ENCODE data around the gene HS3ST2.
"Not testable (repeated sequence)": the region's sequence is repeated elsewhere in the genome, so short reads cannot be mapped to it uniquely, and the experiment has no call there.

Gene HS3ST2

GRCh38 chr16:22806811-22807210 is 7.2 kb upstream of the HS3ST2 start:
- Histone ChIP-seq H3K27ac (no peak overlapping the region), H3K4me3 (no peak overlapping the region)

- Histone ChIP-seq H3K4me3 (no peak overlapping the region), H3K27ac (no peak overlapping the region)
Measured at GRCh38 chr16:22810226-22810625, 3.7 kb upstream of the HS3ST2 start.

- Histone ChIP-seq H3K4me3 (peak overlapping the region; percentile 7 to 39 (median 28)), H3K27ac (peak overlapping the region in 1 of 21 experiments; percentile 75)
Measured at GRCh38 chr16:22813223-22813947, 577 bp upstream of the HS3ST2 start.

DNA sequence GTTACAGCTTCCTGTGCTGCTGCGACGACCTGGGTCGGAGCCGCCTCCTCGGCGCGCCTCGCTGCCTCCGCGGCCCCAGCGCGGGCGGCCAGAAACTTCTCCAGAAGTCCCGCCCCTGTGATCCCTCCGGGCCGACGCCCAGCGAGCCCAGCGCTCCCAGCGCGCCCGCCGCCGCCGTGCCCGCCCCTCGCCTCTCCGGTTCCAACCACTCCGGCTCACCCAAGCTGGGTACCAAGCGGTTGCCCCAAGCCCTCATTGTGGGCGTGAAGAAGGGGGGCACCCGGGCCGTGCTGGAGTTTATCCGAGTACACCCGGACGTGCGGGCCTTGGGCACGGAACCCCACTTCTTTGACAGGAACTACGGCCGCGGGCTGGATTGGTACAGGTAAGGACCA is 746 bp downstream of the HS3ST2 start:
- H3K4me3 ChIP-seq, result peak overlapping the region; percentile 7 to 39 (median 28)

DNA sequence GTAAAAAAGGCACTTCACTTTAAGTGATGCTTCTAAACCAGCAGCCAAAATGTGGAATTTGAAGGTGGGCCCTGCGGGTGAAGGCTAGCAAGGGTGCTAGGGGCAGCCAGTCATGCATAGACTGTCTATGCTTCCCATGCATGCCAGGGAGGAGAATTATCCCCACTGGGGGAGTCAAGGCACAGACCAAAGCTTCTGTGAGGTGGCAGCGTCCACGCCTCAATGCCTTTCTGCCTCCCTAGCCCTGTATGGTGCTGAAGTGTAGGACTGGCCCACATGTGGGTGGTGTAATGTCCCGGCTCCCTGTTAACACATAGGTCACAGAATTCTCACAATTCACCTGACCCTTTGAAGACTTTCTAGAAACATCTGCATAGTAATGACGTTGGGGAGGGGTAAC is 1.9 kb downstream of the HS3ST2 start:
- H3K4me3 ChIP-seq, result no peak overlapping the region
- no peak overlapping the region for H3K27ac ChIP-seq

More for the DNA sequence above, 746 bp downstream of the HS3ST2 start:
- H3K27ac ChIP-seq, result peak overlapping the region in 3 of 21 experiments; percentile 40 to 75 (median 71)

- Histone ChIP-seq H3K4me3 (no peak overlapping the region), H3K27ac (no peak overlapping the region)
Measured at GRCh38 chr16:22816475-22816874, 2.5 kb downstream of the HS3ST2 start.

DNA sequence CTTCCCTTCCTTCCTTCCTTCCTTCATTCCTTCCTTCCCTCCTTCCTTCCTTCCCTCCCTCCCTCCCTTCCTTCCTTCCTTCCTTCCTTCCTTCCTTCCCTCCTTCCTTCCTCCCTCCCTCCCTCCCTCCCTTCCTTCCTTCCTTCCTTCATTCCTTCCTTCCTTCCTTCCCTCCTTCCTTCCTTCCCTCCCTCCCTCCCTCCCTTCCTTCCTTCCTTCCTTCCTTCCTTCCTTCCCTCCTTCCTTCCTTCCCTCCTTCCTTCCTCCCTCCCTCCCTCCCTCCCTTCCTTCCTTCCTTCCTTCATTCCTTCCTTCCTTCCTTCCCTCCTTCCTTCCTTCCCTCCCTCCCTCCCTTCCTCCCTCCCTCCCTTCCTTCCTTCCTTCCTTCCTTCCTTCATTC is 4.8 kb downstream of the HS3ST2 start:
- H3K4me3 ChIP-seq, H3K27ac ChIP-seq: not testable (repeated sequence)

- Histone ChIP-seq H3K4me3 (no peak overlapping the region), H3K27ac (no peak overlapping the region)
Measured at GRCh38 chr16:22838681-22839080, 24.7 kb downstream of the HS3ST2 start.

GRCh38 chr16:22842031-22842430 is 28.1 kb downstream of the HS3ST2 start:
- not testable (repeated sequence) for H3K27ac ChIP-seq, H3K4me3 ChIP-seq

- Histone ChIP-seq H3K4me3 (no peak overlapping the region), H3K27ac (no peak overlapping the region)
Measured at GRCh38 chr16:22843122-22843521, 29.2 kb downstream of the HS3ST2 start.

DNA sequence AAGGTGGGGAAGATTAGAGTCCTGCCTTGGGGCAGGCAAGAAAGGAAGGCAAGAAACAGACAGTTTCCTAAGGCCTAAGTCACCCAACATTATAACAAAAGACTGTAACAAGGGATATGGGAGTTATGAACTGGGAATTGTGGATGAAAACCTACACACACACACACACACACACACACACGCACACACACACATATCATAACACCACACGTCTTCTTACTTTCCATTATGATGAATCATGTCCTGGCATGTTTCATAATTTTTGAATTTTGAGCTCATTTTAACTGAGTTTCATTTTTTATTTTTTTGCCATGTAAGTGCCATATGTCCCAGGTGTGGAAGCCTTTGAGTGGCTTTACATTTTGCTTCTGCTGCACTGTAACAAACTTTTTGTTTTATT is 29.9 kb downstream of the HS3ST2 start:
- Histone ChIP-seq H3K27ac (no peak overlapping the region), H3K4me3 (no peak overlapping the region)

DNA sequence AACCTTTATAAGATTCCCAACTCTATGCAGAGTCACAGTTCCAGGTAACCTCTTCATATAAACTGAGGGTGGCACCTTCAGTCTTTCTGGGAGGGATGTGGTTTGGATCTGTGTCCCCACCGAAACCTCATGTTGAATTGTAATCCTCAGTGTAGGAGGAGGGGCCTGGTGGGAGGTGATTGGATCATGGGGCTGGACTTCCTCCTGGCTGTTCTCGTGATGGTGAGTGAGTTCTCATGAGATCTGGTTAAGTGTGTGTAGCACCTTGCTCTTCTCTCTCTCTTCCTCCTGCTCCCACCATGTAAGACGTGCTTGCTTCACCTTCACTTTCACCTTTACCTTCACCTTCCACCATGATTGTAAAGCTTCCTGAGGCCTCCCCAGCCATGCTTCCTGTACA is 30.5 kb downstream of the HS3ST2 start:
- H3K27ac ChIP-seq, result no peak overlapping the region
- no peak overlapping the region for H3K4me3 ChIP-seq

DNA sequence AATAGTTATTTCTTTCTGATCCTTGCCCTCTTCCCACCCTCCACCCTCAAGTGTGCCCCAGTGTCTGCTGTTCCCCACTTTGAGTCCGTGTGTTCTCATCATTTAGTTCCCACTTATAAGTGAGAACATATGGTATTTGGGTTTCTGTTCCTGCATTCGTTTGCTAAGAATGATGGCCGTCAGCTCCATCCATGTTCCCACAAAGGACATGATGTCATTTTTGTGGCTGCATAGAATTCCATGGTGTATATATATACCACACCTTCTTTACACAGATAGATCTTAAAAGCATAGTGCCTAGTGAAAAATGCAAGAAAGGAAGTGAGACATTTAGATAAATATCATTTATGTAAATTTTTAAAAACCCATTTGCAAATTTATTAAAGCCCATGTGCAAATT is 33.1 kb downstream of the HS3ST2 start:
- no peak overlapping the region for H3K4me3 ChIP-seq
- no peak overlapping the region for H3K27ac ChIP-seq

DNA sequence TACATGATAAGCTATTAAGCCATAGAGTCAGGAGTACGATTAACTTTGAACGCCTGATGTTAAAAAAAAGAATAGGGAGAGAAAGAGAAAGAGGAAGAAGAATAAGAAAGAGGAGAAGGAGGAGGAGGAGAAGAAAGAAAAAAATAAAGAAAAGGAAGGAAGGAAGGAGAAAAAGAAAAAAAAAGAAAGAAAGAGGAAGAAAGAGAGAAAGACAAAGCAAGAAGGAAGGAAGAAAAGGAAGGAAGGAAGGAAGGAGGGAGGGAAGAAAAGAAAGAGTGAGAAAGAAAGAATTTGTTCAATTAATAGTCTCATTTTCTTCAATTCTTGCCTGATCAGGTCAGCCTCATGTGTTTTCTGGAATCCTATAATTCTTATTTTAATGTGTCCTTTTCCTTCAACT is 33.7 kb downstream of the HS3ST2 start:
- H3K27ac ChIP-seq, result no peak overlapping the region
- H3K4me3 ChIP-seq, result no peak overlapping the region

DNA sequence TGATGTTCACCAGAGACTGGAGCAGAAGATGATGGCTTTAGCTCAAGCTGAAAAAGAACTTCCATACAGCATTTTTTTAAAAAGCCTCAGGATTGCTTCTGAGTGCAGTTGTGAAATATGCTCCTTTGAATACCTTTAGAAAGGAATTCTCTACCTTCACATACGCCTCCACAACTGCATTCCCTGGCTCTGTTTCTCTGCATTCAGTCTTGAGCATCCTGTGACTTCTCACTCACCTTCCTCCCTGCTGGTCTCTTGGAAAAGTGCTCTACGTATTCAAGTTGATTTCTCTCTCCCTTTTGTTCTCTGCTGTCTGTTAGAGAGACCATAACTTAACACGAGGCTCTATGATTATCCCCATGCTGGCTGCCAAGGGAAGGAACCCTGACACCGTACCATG is 34.5 kb downstream of the HS3ST2 start:
- no peak overlapping the region for H3K4me3 ChIP-seq
- H3K27ac ChIP-seq, result no peak overlapping the region

GRCh38 chr16:22849517-22849916 is 35.6 kb downstream of the HS3ST2 start:
- H3K27ac ChIP-seq, result no peak overlapping the region
- no peak overlapping the region for H3K4me3 ChIP-seq

GRCh38 chr16:22855231-22855630 is 41.3 kb downstream of the HS3ST2 start:
- Histone ChIP-seq H3K27ac (no peak overlapping the region), H3K4me3 (no peak overlapping the region)

DNA sequence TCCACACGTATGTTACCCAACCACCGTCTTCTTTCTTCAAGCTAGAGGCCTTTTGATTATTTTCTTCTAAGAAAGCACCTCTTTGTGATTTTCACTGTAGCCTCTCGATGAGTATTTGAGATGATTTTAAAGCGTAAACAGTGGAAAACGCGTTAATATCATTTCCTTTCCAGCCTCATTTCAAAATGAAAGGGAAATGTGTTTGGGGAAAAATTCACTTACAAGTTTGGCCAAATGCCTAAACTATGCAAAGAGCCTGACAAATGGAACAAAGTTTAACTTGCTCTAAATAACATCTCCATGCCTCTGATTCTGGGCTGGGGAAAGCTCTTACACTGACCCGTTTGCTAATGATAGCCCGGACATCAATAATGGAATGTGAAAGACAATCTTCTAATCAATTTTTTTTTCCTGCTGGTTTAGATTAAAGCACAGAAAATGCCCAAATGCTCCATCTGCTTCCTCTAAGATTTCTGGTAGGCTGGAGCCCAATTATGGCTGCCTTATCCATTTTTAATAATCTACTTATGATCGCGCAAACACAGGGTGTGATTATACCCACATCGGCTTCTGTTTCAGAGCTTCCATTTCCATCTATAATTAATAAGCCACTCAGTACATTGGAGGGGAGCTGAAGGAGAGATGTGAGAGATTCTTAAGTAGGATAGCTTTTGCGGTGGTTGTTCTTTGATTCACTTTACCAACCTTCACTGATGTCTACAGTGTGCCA is 43.5 kb downstream of the HS3ST2 start:
- no peak overlapping the region for H3K27ac ChIP-seq

GRCh38 chr16:22859925-22860324 is 46.0 kb downstream of the HS3ST2 start:
- Histone ChIP-seq H3K27ac (no peak overlapping the region), H3K4me3 (no peak overlapping the region)

More for the DNA sequence above, 43.5 kb downstream of the HS3ST2 start:
- H3K4me3 ChIP-seq, result no peak overlapping the region

DNA sequence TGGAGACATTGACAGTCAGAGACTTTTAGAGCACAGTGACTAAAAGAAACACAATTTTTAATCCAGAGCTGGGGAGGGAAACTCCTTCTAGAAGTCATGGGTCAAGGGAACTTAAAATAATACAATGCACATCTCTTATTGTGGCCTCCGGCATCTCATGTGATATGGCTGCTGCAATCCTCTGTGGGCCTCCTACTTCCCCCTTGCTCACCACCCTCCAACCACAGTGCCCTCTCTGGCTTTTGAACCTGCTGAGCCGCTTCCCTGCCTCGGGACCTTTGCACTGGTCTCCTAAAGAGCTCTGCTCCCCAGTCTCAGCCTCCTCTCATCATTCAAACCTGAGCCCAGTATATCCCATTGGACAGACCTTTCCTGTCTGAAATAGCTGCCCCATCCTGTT is 47.6 kb downstream of the HS3ST2 start:
- Histone ChIP-seq H3K4me3 (no peak overlapping the region), H3K27ac (no peak overlapping the region)

DNA sequence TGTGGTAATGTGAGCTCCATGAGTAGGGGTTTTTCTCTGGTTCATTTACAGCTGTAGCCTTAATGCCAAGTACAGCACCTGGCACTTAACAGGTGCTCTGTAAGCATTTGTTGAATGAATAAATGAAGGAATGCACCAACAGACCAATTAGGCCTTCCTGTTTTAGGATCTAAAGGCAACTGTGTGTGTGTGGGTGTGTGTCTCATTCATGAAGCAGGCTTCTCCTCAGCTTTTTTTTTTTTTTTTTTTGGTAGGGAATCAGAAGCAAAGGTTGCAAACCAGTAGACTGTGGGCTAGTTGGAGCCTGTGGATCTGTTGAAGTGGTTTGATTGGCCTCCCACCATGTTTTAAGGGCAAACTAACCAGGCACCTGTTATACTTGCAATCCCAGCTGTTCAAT is 48.1 kb downstream of the HS3ST2 start:
- no peak overlapping the region for H3K27ac ChIP-seq
- no peak overlapping the region for H3K4me3 ChIP-seq

Measured in skin epidermis (tissue), 12 donors.